SHP77 treated with DMSO at 0.1 percent for 48 hours (cell line): ENCODE data around the gene PCDHA1.
"Not testable (repeated sequence)": the region's sequence is repeated elsewhere in the genome, so short reads cannot be mapped to it uniquely, and the experiment has no call there.

Experiments
- DNase-seq: peaks from one replicate; lab custom pipeline; 2025; lab: John Stamatoyannopoulos, UW

Gene PCDHA1

GRCh38 chr5:140849831-140850634 is 64.1 kb downstream of the PCDHA1 start:
- not testable (repeated sequence) for DNase-seq

DNA sequence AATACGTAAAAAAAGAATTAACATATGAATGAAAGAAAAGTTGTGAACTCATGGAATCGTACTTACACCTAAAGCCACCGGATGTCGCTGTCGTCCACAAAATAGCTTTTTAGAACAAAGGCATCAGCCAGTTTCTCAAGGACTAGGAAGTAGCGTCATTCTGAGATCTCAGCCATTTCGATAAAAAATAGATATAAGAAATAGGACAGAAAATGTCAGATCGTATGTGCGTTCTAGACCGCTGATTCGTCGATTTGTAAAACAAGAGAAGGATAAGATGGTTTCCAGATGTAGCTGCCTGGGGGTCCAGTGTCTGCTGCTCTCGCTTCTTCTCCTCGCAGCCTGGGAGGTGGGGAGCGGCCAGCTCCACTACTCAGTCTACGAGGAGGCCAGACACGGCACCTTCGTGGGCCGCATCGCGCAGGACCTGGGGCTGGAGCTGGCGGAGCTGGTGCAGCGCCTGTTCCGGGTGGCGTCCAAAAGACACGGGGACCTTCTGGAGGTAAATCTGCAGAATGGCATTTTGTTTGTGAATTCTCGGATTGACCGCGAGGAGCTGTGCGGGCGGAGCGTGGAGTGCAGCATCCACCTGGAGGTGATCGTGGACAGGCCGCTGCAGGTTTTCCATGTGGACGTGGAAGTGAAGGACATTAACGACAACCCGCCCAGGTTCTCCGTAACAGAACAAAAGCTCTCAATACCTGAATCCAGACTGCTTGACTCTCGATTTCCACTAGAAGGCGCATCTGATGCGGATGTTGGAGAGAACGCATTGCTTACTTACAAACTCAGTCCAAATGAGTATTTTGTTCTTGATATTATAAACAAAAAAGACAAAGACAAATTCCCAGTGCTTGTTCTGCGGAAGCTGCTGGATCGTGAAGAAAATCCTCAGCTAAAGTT is 70.1 kb downstream of the PCDHA1 start, which contains the start of gene PCDHA10:
Gene PCDHA10 (plus strand): TSS at position 126 of the 903 bp plus-strand sequence. CDS start 152 bp downstream, at position 278.
- DNase-seq = peak; percentile 16

- DNase-seq = no peak
Observed at GRCh38 chr5:140857177-140857986, 71.4 kb downstream of the PCDHA1 start.

- DNase-seq = no peak
Observed at GRCh38 chr5:140857987-140858240, 72.0 kb downstream of the PCDHA1 start.

GRCh38 chr5:140862441-140863295 is 76.7 kb downstream of the PCDHA1 start:
- DNase-seq = no peak

GRCh38 chr5:140868721-140869554 is 83.0 kb downstream of the PCDHA1 start, which contains the start of gene PCDHA11:
Gene PCDHA11, plus strand, starts transcription at chr5:140868957. Its CDS starts 147 bp downstream, at chr5:140869104.
- no peak for DNase-seq

DNA sequence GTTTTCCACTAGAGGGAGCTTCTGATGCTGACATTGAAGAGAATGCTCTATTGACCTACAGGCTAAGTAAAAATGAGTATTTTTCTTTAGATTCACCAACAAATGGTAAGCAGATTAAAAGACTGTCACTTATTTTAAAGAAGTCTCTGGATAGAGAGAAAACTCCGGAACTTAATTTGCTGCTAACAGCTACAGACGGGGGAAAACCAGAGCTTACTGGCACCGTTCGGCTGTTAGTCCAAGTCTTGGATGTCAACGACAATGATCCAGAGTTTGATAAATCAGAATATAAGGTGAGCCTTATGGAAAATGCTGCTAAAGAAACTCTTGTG is 83.6 kb downstream of the PCDHA1 start:
- no peak for DNase-seq

GRCh38 chr5:140870221-140871201 is 84.6 kb downstream of the PCDHA1 start:
- DNase-seq = no peak

- no peak for DNase-seq
Observed at GRCh38 chr5:140875085-140876065, 89.4 kb downstream of the PCDHA1 start, which contains the start of gene PCDHA12. Gene PCDHA12, plus strand, starts transcription at chr5:140875308. Its CDS starts 165 bp downstream, at chr5:140875473.

DNA sequence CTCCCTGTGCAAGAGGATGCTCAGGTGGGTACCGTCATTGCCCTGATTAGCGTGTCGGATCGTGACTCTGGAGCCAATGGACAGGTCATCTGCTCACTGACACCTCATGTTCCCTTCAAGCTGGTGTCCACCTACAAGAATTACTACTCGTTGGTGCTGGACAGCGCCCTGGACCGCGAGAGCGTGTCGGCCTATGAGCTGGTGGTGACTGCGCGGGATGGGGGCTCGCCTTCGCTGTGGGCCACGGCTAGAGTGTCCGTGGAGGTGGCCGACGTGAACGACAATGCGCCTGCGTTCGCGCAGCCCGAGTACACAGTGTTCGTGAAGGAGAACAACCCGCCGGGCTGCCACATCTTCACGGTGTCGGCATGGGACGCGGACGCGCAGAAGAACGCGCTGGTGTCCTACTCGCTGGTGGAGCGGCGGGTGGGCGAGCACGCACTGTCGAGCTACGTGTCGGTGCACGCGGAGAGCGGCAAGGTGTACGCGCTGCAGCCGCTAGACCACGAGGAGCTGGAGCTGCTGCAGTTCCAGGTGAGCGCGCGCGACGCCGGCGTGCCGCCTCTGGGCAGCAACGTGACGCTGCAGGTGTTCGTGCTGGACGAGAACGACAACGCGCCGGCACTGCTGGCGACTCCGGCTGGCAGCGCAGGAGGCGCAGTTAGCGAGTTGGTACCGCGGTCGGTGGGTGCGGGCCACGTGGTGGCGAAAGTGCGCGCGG is 90.8 kb downstream of the PCDHA1 start:
- not testable (repeated sequence) for DNase-seq

GRCh38 chr5:140877262-140877581 is 91.3 kb downstream of the PCDHA1 start:
- DNase-seq = no peak

- DNase-seq = no peak
Observed at GRCh38 chr5:140881889-140882590, 96.1 kb downstream of the PCDHA1 start, which contains the start of gene PCDHA13. Gene PCDHA13, plus strand, starts transcription at chr5:140882124. Its CDS starts 145 bp downstream, at chr5:140882269.

- DNase-seq = no peak
Observed at GRCh38 chr5:140882591-140882899, 96.6 kb downstream of the PCDHA1 start.

DNA sequence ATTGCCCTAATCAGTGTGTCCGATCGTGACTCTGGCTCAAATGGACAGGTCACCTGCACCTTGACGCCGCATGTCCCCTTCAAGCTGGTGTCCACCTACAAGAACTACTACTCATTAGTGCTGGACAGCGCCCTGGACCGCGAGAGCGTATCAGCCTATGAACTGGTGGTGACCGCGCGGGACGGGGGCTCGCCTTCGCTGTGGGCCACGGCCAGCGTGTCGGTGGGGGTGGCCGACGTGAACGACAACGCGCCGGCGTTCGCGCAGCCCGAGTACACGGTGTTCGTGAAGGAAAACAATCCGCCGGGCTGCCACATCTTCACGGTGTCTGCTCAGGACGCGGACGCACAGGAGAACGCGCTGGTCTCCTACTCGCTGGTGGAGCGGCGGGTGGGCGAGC is 97.4 kb downstream of the PCDHA1 start:
- no peak for DNase-seq

- DNase-seq = no peak
Observed at GRCh38 chr5:140883927-140884697, 98.2 kb downstream of the PCDHA1 start.

DNA sequence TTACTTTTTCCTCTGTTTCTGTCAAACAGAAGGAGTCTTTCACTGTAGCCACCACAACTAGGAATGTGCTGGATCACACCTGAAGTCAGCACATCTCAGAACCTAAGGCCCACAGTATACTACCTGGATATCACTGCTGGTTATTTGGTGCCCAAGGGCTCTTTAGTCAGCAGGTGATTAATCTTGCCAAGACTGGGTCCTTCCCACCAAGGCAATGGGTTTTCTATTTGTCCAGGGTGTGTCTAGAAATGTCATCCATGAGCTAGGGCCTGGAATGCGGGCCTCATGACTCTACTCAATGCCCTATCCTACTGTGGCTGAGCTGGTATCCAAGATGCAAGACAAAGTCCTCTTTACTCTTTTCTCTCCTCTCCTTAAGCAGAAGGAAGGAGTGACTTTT is 130.4 kb downstream of the PCDHA1 start:
- DNase-seq = no peak
